C4-2B (cell line): ENCODE results near the gene PGBD5.

Experiments
- ZFX ChIP-seq: fragments of 450-650 bp; IDR thresholded peaks from 2 replicates; pipeline ENCODE4 v1.6.1; 2017
- TF ChIP-seq, protein P1 (sequence below): fragments of 450-650 bp; conservative IDR thresholded peaks from 2 replicates; pipeline ENCODE4 v1.5.1; 2017; ENCODE audit warnings: mild to moderate bottlenecking

DNA sequence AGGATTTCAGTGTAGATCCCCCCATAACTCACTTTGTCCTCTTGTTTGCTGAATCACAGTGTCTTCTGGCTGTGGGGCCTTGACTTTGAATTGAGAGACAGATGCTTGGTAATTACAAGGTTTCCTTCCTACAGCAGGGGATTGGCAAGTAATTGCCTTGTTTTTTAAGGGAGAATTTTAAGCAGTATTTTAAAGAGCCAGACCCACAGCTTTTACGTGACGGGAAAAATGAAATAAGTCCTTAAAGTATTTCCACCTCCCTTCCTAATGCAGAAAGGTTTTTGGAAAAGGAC is 41.0 kb downstream of the PGBD5 start:
- TF ChIP-seq, protein P1, sequence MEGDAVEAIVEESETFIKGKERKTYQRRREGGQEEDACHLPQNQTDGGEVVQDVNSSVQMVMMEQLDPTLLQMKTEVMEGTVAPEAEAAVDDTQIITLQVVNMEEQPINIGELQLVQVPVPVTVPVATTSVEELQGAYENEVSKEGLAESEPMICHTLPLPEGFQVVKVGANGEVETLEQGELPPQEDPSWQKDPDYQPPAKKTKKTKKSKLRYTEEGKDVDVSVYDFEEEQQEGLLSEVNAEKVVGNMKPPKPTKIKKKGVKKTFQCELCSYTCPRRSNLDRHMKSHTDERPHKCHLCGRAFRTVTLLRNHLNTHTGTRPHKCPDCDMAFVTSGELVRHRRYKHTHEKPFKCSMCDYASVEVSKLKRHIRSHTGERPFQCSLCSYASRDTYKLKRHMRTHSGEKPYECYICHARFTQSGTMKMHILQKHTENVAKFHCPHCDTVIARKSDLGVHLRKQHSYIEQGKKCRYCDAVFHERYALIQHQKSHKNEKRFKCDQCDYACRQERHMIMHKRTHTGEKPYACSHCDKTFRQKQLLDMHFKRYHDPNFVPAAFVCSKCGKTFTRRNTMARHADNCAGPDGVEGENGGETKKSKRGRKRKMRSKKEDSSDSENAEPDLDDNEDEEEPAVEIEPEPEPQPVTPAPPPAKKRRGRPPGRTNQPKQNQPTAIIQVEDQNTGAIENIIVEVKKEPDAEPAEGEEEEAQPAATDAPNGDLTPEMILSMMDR = no peak
- TF ChIP-seq ZFX = no peak
